Neural crest cell (in vitro differentiated cells): ENCODE results near the gene NCLN. TPM values are rescaled to one million over a fixed set of nuclear protein-coding genes. Genes with fewer than 3 reads are reported as not detected.
A peak's percentile ranks its signal among the peaks of the same experiment; 100 is the strongest.

ENCODE experiments used
- DNase-seq: peaks from one replicate; pipeline ENCODE4 v3.0.0; 2021; ENCODE audit warnings: low read depth, mixed read lengths, low spot score
- H3K27ac Mint-ChIP-seq: one replicate; pipeline ENCODE4 v1.8.0; 2021; ENCODE audit warnings: mild to moderate bottlenecking, mixed read lengths; ENCODE audit not compliant: unreplicated experiment
- H3K27me3 Mint-ChIP-seq: 2 replicates; pipeline ENCODE4 v1.8.0; 2021; ENCODE audit warnings: low read depth, mild to moderate bottlenecking, mixed read lengths
- H3K36me3 Mint-ChIP-seq: 2 replicates; pipeline ENCODE4 v1.8.0; 2021; ENCODE audit warnings: low read depth, mild to moderate bottlenecking, mixed read lengths
- H3K4me1 Mint-ChIP-seq: 2 replicates; pipeline ENCODE4 v1.8.0; 2021; ENCODE audit warnings: mixed read lengths
- H3K4me3 Mint-ChIP-seq: one replicate; pipeline ENCODE4 v1.8.0; 2021; ENCODE audit warnings: mild to moderate bottlenecking, mixed read lengths
- H3K9me3 Mint-ChIP-seq: 2 replicates; pipeline ENCODE4 v1.8.0; 2021; ENCODE audit warnings: mixed read lengths
- CTCF ChIP-seq: fragments of 200-600 bp; sonication (generic); conservative IDR thresholded peaks from 2 replicates; pipeline ENCODE4 v1.5.0; 2021; ENCODE audit warnings: antibody characterized with exemption, mild to moderate bottlenecking
- total RNA-seq: library from RNA; stranded (reverse); gene quantifications from 2 replicates; pipeline ENCODE4 v1.2.1, GENCODE V29; 2021

The NCLN gene
- total RNA-seq, 1 donor from 2014 or later = 84.1 TPM

- DNase-seq = no peak
Observed at GRCh38 chr19:3159565-3159964, 26.2 kb upstream of the NCLN start.

GRCh38 chr19:3160219-3160618, 25.5 kb upstream of the NCLN start:
- H3K4me3 Mint-ChIP-seq = no peak overlapping the region
- no peak for DNase-seq
- peaks cover 2% of the 10 kb centered on the region for H3K9me3 Mint-ChIP-seq
- no peak for TF ChIP-seq CTCF
- H3K36me3 Mint-ChIP-seq = no peaks in the 10 kb centered on the region
- peaks cover 4% of the 10 kb centered on the region for H3K4me1 Mint-ChIP-seq
- H3K27me3 Mint-ChIP-seq = peaks cover 33% of the 10 kb centered on the region
- no peak overlapping the region for H3K27ac Mint-ChIP-seq

More at GRCh38 chr19:3159565-3159964, 26.2 kb upstream of the NCLN start:
- Mint-ChIP-seq H3K27ac (no peak overlapping the region), H3K9me3 (peaks cover 2% of the 10 kb centered on the region), H3K36me3 (no peaks in the 10 kb centered on the region), H3K4me3 (no peak overlapping the region), H3K27me3 (peaks cover 31% of the 10 kb centered on the region), H3K4me1 (peaks cover 4% of the 10 kb centered on the region)
- TF ChIP-seq CTCF = no peak

GRCh38 chr19:3161453-3161852, 24.3 kb upstream of the NCLN start:
- peaks cover 37% of the 10 kb centered on the region for H3K27me3 Mint-ChIP-seq
- no peak for DNase-seq

GRCh38 chr19:3162418-3163229, 23.1 kb upstream of the NCLN start:
- no peak overlapping the region for H3K4me3 Mint-ChIP-seq

More at GRCh38 chr19:3161453-3161852, 24.3 kb upstream of the NCLN start:
- no peak overlapping the region for H3K4me3 Mint-ChIP-seq
- no peak overlapping the region for H3K27ac Mint-ChIP-seq
- no peaks in the 10 kb centered on the region for H3K9me3 Mint-ChIP-seq
- peaks cover 4% of the 10 kb centered on the region for H3K4me1 Mint-ChIP-seq
- TF ChIP-seq CTCF = no peak
- no peaks in the 10 kb centered on the region for H3K36me3 Mint-ChIP-seq

GRCh38 chr19:3163230-3163886, 22.4 kb upstream of the NCLN start:
- peaks cover 4% of the 10 kb centered on the region for H3K4me1 Mint-ChIP-seq
- peak; percentile 91 for TF ChIP-seq CTCF
- no peaks in the 10 kb centered on the region for H3K9me3 Mint-ChIP-seq
- no peak overlapping the region for H3K4me3 Mint-ChIP-seq
- no peak overlapping the region for H3K27ac Mint-ChIP-seq
- peak; percentile 62 for DNase-seq
- H3K36me3 Mint-ChIP-seq = no peaks in the 10 kb centered on the region
- peaks cover 34% of the 10 kb centered on the region for H3K27me3 Mint-ChIP-seq

More at GRCh38 chr19:3162418-3163229, 23.1 kb upstream of the NCLN start:
- H3K4me1 Mint-ChIP-seq = peaks cover 4% of the 10 kb centered on the region
- no peaks in the 10 kb centered on the region for H3K36me3 Mint-ChIP-seq
- TF ChIP-seq CTCF = no peak
- no peak for DNase-seq
- peaks cover 32% of the 10 kb centered on the region for H3K27me3 Mint-ChIP-seq
- no peaks in the 10 kb centered on the region for H3K9me3 Mint-ChIP-seq
- no peak overlapping the region for H3K27ac Mint-ChIP-seq
